ENCODE results near the gene TBC1D7. TPM values are rescaled to one million over a fixed set of nuclear protein-coding genes. Genes with fewer than 3 reads are reported as not detected.

TBC1D7 gene
- total RNA-seq, 4 donors from 2014 or later: 5.7 to 14.9 (median 6.6) TPM

DNA sequence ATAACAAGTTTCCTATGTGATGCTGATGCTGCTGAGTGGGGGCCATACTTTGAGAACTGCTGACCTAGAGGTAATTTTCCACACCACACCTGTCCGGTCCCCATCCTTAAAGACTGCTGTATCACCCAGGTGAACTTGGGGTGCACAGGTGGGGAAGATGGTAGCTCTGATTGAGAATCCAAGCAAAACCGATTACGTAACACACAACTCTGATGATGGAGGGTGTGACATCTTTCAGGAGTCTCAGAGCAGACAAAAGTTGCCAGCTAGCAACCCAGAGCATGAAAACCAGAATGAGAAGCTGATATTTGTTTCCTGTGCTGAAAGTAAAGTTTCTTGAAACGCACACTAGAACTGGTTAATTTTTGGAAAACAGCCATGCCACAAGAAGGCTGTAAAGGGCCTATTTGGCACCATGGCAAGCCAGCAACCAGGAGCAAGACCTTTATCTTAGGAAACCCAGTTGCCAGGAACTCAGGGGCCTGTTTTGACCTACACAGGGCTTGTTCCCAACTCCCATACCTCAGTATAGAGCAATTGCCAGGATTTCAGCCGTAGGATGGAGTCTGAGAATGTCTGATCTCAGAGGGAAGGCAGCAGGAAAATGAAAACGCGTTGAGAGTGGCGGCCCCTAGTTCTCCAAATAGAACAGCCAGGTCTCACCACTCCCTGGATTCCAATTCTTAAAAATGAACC, 21.6 kb upstream of the TBC1D7 start:
- no peak overlapping the region for H3K27ac ChIP-seq
- TF ChIP-seq, protein P1, sequence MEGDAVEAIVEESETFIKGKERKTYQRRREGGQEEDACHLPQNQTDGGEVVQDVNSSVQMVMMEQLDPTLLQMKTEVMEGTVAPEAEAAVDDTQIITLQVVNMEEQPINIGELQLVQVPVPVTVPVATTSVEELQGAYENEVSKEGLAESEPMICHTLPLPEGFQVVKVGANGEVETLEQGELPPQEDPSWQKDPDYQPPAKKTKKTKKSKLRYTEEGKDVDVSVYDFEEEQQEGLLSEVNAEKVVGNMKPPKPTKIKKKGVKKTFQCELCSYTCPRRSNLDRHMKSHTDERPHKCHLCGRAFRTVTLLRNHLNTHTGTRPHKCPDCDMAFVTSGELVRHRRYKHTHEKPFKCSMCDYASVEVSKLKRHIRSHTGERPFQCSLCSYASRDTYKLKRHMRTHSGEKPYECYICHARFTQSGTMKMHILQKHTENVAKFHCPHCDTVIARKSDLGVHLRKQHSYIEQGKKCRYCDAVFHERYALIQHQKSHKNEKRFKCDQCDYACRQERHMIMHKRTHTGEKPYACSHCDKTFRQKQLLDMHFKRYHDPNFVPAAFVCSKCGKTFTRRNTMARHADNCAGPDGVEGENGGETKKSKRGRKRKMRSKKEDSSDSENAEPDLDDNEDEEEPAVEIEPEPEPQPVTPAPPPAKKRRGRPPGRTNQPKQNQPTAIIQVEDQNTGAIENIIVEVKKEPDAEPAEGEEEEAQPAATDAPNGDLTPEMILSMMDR (IDR thresholded peaks at IDR 0.05 in 4 of 5, conservative IDR thresholded peaks at IDR 0.05 in 1 of 5): no peak
- no peak for TF ChIP-seq POLR2A (IDR thresholded peaks at IDR 0.05)
- ATAC-seq (no peak), DNase-seq (no peak)
- no peaks in the 10 kb centered on the region for H3K36me3 ChIP-seq
- H3K9me3 ChIP-seq: no peaks in the 10 kb centered on the region
- in situ Hi-C loops (cut with MboI; ENCODE audit: low sequenced_read_pairs in 4 of 4): loop anchor here in 2 of 4 donors (10.0 to 25.0 kb wide), 3 partner anchors 195 to 712 kb away; no protein-coding TSS in a partner anchor
- intact Hi-C loops (cut with DNase I; ENCODE audit: low total_unique reads): no loop called here
- H3K4me1 ChIP-seq: peaks cover 0 to 2% of the 10 kb centered on the region in 2 donors
- H3K4me3 ChIP-seq: no peak overlapping the region
- no peaks in the 10 kb centered on the region for H3K27me3 ChIP-seq

DNA sequence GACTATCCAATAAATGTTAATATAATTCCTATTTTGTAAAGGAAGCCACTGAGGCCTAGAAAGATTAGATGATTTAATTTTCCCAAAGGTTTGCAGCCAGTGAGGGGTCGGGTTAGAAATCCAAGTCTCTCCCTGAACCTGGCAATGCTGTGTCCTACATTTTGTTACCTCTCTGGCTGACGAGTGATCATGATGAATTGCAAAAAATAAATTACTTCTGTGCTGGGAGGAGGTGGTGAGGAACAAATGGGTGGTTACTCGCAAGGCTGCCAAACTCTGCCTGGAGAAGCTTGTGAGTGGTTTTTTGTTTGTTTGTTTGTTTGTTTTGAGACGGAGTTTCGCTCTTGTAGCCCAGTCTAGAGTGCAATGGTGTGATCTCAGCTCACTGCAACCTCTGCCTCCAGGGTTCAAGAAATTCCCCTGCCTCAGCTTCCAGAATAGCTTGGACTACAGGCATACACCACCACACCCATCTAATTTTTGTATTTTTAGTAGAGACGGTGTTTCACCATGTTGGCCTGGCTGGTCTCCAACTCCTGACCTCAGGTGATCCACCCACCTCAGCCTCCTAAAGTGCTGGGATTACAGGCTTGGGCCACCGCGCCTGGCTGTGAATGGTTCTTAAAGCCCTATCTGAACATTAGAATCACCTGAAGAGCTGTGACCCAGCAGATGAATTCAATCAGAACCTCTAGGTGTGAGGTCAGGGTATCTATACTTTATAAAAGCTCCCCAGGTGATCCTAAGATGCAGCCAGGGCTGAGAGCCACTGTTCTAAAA, 20.2 kb upstream of the TBC1D7 start:
- Histone ChIP-seq H3K9me3 (no peaks in the 10 kb centered on the region), H3K4me3 (no peak overlapping the region), H3K27me3 (no peaks in the 10 kb centered on the region), H3K36me3 (no peaks in the 10 kb centered on the region), H3K4me1 (no peaks in the 10 kb centered on the region), H3K27ac (no peak overlapping the region)
- in situ Hi-C loops (cut with MboI; ENCODE audit: low sequenced_read_pairs in 4 of 4): loop anchor here in 2 of 4 donors (10.0 to 25.0 kb wide), 3 partner anchors 196 to 714 kb away; no protein-coding TSS in a partner anchor
- no peak for DNase-seq
- no peak for ATAC-seq
- intact Hi-C loops (cut with DNase I; ENCODE audit: low total_unique reads): no loop called here
- TF ChIP-seq POLR2A (IDR thresholded peaks at IDR 0.05): no peak
- TF ChIP-seq, protein P1 (IDR thresholded peaks at IDR 0.05 in 4 of 5, conservative IDR thresholded peaks at IDR 0.05 in 1 of 5): no peak

GRCh38 chr6:13346245-13346644, 17.9 kb upstream of the TBC1D7 start:
- in situ Hi-C loops (cut with MboI; ENCODE audit: low sequenced_read_pairs in 4 of 4) (loop anchor here in 2 of 4 donors (10.0 to 25.0 kb wide), 3 partner anchors 199 to 716 kb away; no protein-coding TSS in a partner anchor), intact Hi-C loops (cut with DNase I; ENCODE audit: low total_unique reads) (no loop called here)

DNA sequence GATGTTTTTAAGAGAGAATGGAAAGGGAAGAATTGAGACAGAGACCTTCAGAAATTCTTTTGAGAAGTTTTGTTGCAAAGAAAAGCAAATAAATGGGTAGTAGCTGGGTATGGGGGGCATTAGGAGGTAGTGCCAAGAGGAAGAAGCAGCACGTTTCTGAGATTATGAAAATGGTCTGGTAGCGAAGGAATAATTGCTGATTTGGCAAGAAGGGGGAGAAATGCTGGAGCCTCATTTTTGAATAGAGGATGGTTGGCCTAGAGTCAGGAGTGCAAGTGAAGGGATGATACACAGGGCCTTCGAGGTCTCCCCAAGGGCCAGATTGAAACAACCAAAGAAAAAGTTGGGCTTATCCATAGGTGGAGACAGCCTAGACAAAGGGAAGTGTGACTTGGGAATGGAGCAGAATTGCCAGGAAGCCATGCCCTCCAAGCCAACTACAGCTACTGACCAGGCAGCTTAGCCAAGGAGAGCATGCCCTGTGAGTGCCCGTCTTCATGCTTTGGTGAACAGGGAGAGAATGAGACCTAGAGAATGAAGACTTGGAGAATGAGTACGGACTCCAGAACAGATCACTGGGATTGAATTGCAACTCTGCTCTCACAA, 14.2 kb upstream of the TBC1D7 start:
- Histone ChIP-seq H3K4me1 (no peaks in the 10 kb centered on the region), H3K27me3 (no peaks in the 10 kb centered on the region), H3K27ac (no peak overlapping the region), H3K4me3 (no peak overlapping the region), H3K9me3 (no peaks in the 10 kb centered on the region), H3K36me3 (no peaks in the 10 kb centered on the region)
- in situ Hi-C loops (cut with MboI; ENCODE audit: low sequenced_read_pairs in 4 of 4) (loop anchor here in 3 of 4 donors (5.0 to 25.0 kb wide), 4 partner anchors 195 to 720 kb away; no protein-coding TSS in a partner anchor), intact Hi-C loops (cut with DNase I; ENCODE audit: low total_unique reads) (no loop called here)
- no peak for ATAC-seq
- DNase-seq: no peak
- TF ChIP-seq POLR2A (IDR thresholded peaks at IDR 0.05): no peak
- TF ChIP-seq, protein P1 (IDR thresholded peaks at IDR 0.05 in 4 of 5, conservative IDR thresholded peaks at IDR 0.05 in 1 of 5): no peak

More at GRCh38 chr6:13346245-13346644, 17.9 kb upstream of the TBC1D7 start:
- ATAC-seq (no peak), DNase-seq (no peak)
- no peaks in the 10 kb centered on the region for H3K4me1 ChIP-seq
- H3K27ac ChIP-seq: no peak overlapping the region
- H3K36me3 ChIP-seq: no peaks in the 10 kb centered on the region
- TF ChIP-seq, protein P1 (IDR thresholded peaks at IDR 0.05 in 4 of 5, conservative IDR thresholded peaks at IDR 0.05 in 1 of 5): no peak
- no peak for TF ChIP-seq POLR2A (IDR thresholded peaks at IDR 0.05)
- H3K27me3 ChIP-seq: no peaks in the 10 kb centered on the region
- H3K9me3 ChIP-seq: no peaks in the 10 kb centered on the region
- no peak overlapping the region for H3K4me3 ChIP-seq
